Liver (tissue), 3 donors: Measurements from ENCODE around the gene TRIM41.

Experiments used
- CTCF ChIP-seq: fragments of 150-350 bp; IDR thresholded peaks from 2 replicates; pipeline ENCODE4 v1.5.1; 2017; ENCODE audit warnings: improper control_type of control experiment, low read depth, low read length; ENCODE audit not compliant: missing input control
- REST ChIP-seq: IDR thresholded peaks from 2 replicates; pipeline ENCODE4 v1.6.1; 2016; ENCODE audit warnings: antibody characterized with exemption, mild to moderate bottlenecking
- TAF1 ChIP-seq: conservative IDR thresholded peaks from 2 replicates; pipeline ENCODE4 v1.6.1; 2016; ENCODE audit warnings: antibody characterized with exemption, mild to moderate bottlenecking
- YY1 ChIP-seq: IDR thresholded peaks from 2 replicates; pipeline ENCODE4 v1.6.1; 2016; ENCODE audit warnings: antibody characterized with exemption, mild to moderate bottlenecking
- ZBTB33 ChIP-seq: IDR thresholded peaks from 2 replicates; pipeline ENCODE4 v1.6.1; 2016; ENCODE audit warnings: antibody characterized with exemption
- donor health status: healthy.
- donor health status: healthy.

- no peak for TF ChIP-seq CTCF
- no peak for TF ChIP-seq TAF1
- no peak for TF ChIP-seq REST
- TF ChIP-seq YY1 = no peak
- TF ChIP-seq ZBTB33 = no peak
These were observed 29.4 kb upstream of the TRIM41 start for GRCh38 chr5:181193656-181194055.
